Hepatocyte (in vitro differentiated cells): ENCODE results near the gene SMIM38.

ENCODE experiments used
- EZH2 ChIP-seq: fragments of 200-600 bp; sonication (generic); IDR thresholded peaks from 2 replicates; pipeline ENCODE4 v1.6.1; 2016; ENCODE audit warnings: antibody characterized with exemption, mild to moderate bottlenecking, borderline replicate concordance
- EZH2phosphoT487 ChIP-seq: fragments of 200-600 bp; sonication (generic); IDR thresholded peaks from one replicate; pipeline ENCODE4 v1.6.1; 2018; ENCODE audit warnings: antibody characterized with exemption, mild to moderate bottlenecking, low read depth, moderate library complexity; ENCODE audit not compliant: unreplicated experiment, severe bottlenecking
- TF ChIP-seq, protein P1 (sequence below): fragments of 200-600 bp; sonication (generic); IDR thresholded peaks from 2 replicates; pipeline ENCODE4 v1.5.1; 2016; ENCODE audit warnings: antibody characterized with exemption, mild to moderate bottlenecking; ENCODE audit not compliant: poor library complexity

DNA sequence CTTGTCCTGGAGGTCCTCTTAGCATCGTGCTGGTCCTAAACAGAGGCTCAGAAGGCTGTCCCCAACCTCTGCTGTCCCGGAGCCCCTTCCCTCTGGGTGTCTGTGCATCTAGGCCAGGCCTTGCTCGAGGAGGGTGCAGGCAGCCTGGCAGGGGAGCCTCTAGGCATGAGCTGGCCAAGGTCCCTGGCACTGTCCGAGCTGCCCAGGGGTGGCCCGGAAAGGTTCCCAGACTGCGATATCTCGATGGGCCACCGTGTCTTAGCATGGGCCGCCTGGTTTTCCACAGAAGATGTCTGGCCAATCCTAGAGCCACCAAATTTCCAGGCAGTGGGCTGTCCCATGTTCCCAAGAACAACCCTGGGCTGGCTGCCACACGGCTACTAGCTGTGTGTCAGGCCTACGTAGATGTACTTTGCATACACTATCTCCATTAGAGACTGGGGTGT lies 24.6 kb upstream of the SMIM38 start:
- TF ChIP-seq, protein P1, sequence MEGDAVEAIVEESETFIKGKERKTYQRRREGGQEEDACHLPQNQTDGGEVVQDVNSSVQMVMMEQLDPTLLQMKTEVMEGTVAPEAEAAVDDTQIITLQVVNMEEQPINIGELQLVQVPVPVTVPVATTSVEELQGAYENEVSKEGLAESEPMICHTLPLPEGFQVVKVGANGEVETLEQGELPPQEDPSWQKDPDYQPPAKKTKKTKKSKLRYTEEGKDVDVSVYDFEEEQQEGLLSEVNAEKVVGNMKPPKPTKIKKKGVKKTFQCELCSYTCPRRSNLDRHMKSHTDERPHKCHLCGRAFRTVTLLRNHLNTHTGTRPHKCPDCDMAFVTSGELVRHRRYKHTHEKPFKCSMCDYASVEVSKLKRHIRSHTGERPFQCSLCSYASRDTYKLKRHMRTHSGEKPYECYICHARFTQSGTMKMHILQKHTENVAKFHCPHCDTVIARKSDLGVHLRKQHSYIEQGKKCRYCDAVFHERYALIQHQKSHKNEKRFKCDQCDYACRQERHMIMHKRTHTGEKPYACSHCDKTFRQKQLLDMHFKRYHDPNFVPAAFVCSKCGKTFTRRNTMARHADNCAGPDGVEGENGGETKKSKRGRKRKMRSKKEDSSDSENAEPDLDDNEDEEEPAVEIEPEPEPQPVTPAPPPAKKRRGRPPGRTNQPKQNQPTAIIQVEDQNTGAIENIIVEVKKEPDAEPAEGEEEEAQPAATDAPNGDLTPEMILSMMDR, result no peak
- TF ChIP-seq EZH2, result no peak
- TF ChIP-seq EZH2phosphoT487, result no peak
